Heart left ventricle (tissue), 16 donors: ENCODE data around the gene LYSMD3. TPM values are rescaled to one million over a fixed set of nuclear protein-coding genes. Genes with fewer than 3 reads are reported as not detected.

Experiments
- ATAC-seq, 4 donors: fragments of 200-7000 bp; cut with Tn5 transposase; one replicate each; pipeline ENCODE4 v1.9.1; 2020 to 2022; ENCODE audit warnings: moderate library complexity in 4 of 4, mild to moderate bottlenecking in 3 of 4, moderate number of reproducible peaks in 1 of 4
- DNase-seq, 5 donors: peaks; one replicate each; pipeline ENCODE4 v3.0.0-alpha.2; 2020
- H3K27ac ChIP-seq, 12 donors: fragments of 200-600 bp; sonication (generic) in 4 of 12; one replicate each; pipeline versions ENCODE4 v1.5.0 to v1.8.0; 2016 to 2022; ENCODE audit warnings: mild to moderate bottlenecking in 2 of 12
- H3K27me3 ChIP-seq, 9 donors: fragments of 200-600 bp; sonication (generic) in 2 of 9; one replicate each; pipeline versions ENCODE4 v1.5.1 to v1.8.0; 2016 to 2022; ENCODE audit warnings: mild to moderate bottlenecking in 3 of 9
- H3K36me3 ChIP-seq, 9 donors: fragments of 200-600 bp; sonication (generic) in 2 of 9; one replicate each; pipeline versions ENCODE4 v1.5.0 to v1.8.0; 2018 to 2022; ENCODE audit warnings: mild to moderate bottlenecking in 2 of 9
- H3K4me1 ChIP-seq, 12 donors: fragments of 200-600 bp; sonication (generic) in 4 of 12; one replicate each; pipeline versions ENCODE4 v1.5.0 to v1.8.0; 2016 to 2022; ENCODE audit warnings: mild to moderate bottlenecking in 3 of 12
- H3K4me3 ChIP-seq, 12 donors: fragments of 200-600 bp; sonication (generic) in 4 of 12; one replicate each; pipeline versions ENCODE4 v1.5.0 to v1.8.0; 2017 to 2022; ENCODE audit warnings: mild to moderate bottlenecking in 9 of 12, moderate library complexity in 4 of 12
- H3K9me3 ChIP-seq, 12 donors: fragments of 200-600 bp; sonication (generic) in 4 of 12; one replicate each; pipeline versions ENCODE4 v1.5.0 to v1.8.0; 2016 to 2022; ENCODE audit warnings: mild to moderate bottlenecking in 1 of 12
- POLR2A ChIP-seq, 2 donors: fragments of 450-650 bp; IDR thresholded peaks; one replicate each; pipeline ENCODE4 v1.6.1; 2017; ENCODE audit warnings: antibody characterized with exemption in 2 of 2, mild to moderate bottlenecking in 2 of 2, moderate library complexity in 2 of 2
- WGBS, 4 donors: extraction: QIAGEN DNeasy Blood & Tissue Kit in 2 of 4; methylation state at CpG; one replicate each; pipeline versions ENCODE4 v1.1.5 to v1.1.7; 2013 to 2018; 5-methylcytosine and 5-hydroxymethylcytosine counted together
- intact Hi-C, 10 donors: fragments of 100-400 bp; cut with DNase I; formaldehyde crosslinking; loops; one replicate each; pipeline versions ENCODE4 v1.11.1 to v1.14.2; 2022
- polyA plus RNA-seq, 2 donors: library from polyadenylated mRNA; stranded (reverse); fragments of 200-250 nt; gene quantifications; one replicate each; pipeline ENCODE4 v1.2.3, GENCODE V29; 2013
- total RNA-seq, 9 donors: library from RNA; depleted of rRNA in 2 of 9; stranded (reverse); fragments of >200 nt in 2 of 9; fragmentation: NEBNext Ultra II Directional in 3 of 9; extraction: Animal tissue kit (Norgen Biotek cat#: 25700) in 3 of 9; gene quantifications; one replicate each; pipeline versions ENCODE4 v1.1.0 to v1.2.4, GENCODE V29; 2016 to 2023
- TF ChIP-seq, protein P1 (sequence below), 12 donors: fragments of 200-600 bp; sonication (generic) in 4 of 12; IDR thresholded peaks; one replicate each; pipeline versions ENCODE4 v1.5.0 to v1.8.0; 2018 to 2022; ENCODE audit warnings: antibody characterized with exemption in 12 of 12, mild to moderate bottlenecking in 5 of 12
- donor health status: ischemic (EF 13 %, LVEDD 7.1; RV severe dilation, severe dysfunction).
- donor health status: healthy with polysubstance abuse.
- donor health status: DM: no; HTN: yes; CAD: no.
- donor health status: DM: no; HTN: no; CAD: no.
- donor health status: ischemic (EF 25% LVEDD 6.9; RV normal size, moderate dysfunction).
- donor health status: ischemic (EF 25% LVEDD 5.7; RV mildly dilated, moderate dysfunction).
- donor health status: healthy.
- donor health status: DM: yes; HTN: yes; CAD: no.
- donor health status: ischemic (EF 35%, LVEDD 5.7; RV mildly dilated, moderate dysfunction).
- donor health status: nonischemic (EF 11% LVEDD 7.7; RV severe dilation, severe dysfunction).
- donor health status: DM: yes; HTN: yes; CAD: no.
- donor health status: PGD.
- donor health status: ischemic (EF 29% LVEDD 5.4; RV normal size, mild dysfunction).
- donor health status: nonischemic (EF 23%, LVEDD 6.1; RV moderate dilation, normal function).

LYSMD3 gene
- total and polyA plus RNA-seq, 11 donors: 5.4 to 23.3 (median 18.4) TPM

DNA sequence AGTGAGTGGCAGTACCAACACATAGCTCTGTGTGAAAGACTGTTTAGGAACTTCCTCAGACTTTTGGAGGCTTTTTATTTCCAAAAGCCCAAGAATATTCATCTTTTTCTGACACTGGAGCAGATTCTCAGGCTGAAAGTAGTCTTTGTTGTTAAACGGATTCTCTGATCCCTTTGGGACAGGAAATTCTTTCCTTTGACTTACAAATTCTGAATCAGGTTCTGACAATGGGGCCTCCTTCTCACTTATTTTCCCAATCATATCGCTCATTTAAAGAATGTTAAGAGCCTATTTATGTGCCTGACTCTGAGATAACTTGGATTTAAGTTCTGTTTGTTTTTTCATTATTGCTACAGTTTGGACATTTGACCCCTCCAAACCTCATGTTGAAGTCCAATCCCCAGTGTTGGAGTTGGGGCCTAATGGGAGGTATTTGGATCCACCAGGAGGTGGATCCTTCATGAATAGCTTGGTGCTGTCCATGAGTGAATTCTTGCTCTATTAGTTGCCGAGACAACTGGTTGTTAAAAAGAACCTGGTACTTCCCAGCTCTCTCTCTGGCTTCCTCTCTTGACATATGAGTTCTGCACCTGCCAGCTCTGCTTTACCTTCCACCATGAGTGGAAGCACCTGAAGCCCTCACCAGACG lies 25.1 kb upstream of the LYSMD3 start:
- Histone ChIP-seq H3K4me3 (no peak overlapping the region), H3K27ac (no peak overlapping the region), H3K4me1 (peaks cover 0 to 14% (median 7%) of the 10 kb centered on the region in 12 donors), H3K27me3 (peaks cover 7 to 64% (median 23%) of the 10 kb centered on the region in 9 donors), H3K36me3 (no peaks in the 10 kb centered on the region), H3K9me3 (no peaks in the 10 kb centered on the region)
- intact Hi-C loops: no loop called here
- no peak for ATAC-seq
- DNase-seq: no peak
- 67 to 76% (median 68%) methylated on average over 4 of the region's 4 CpGs for WGBS, 4 donors
- TF ChIP-seq, protein P1, sequence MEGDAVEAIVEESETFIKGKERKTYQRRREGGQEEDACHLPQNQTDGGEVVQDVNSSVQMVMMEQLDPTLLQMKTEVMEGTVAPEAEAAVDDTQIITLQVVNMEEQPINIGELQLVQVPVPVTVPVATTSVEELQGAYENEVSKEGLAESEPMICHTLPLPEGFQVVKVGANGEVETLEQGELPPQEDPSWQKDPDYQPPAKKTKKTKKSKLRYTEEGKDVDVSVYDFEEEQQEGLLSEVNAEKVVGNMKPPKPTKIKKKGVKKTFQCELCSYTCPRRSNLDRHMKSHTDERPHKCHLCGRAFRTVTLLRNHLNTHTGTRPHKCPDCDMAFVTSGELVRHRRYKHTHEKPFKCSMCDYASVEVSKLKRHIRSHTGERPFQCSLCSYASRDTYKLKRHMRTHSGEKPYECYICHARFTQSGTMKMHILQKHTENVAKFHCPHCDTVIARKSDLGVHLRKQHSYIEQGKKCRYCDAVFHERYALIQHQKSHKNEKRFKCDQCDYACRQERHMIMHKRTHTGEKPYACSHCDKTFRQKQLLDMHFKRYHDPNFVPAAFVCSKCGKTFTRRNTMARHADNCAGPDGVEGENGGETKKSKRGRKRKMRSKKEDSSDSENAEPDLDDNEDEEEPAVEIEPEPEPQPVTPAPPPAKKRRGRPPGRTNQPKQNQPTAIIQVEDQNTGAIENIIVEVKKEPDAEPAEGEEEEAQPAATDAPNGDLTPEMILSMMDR (IDR thresholded peaks at IDR 0.05): no peak
- no peak for TF ChIP-seq POLR2A (IDR thresholded peaks at IDR 0.05)

DNA sequence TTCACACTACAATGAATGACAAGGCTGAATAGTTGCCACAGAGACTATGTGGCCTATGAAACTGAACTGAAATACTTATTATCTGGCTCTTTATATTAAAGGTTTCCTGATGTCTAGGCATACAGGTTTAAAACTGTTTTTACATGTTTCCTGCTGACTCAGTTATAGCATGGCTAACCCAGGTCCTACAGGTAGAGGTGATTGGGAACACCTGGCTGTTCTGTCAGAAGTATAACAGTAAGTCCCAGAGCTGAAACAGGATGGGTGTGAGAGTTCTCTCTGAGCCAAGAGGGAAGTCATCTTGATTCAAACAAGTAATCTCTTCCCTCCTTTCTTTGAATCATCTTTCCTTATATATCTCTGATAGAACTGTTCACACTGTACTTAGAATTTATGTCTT lies 24.3 kb upstream of the LYSMD3 start:
- peaks cover 4 to 57% (median 16%) of the 10 kb centered on the region in 9 donors for H3K27me3 ChIP-seq
- ATAC-seq: no peak
- DNase-seq: no peak
- no peaks in the 10 kb centered on the region for H3K9me3 ChIP-seq
- H3K27ac ChIP-seq: no peak overlapping the region
- H3K4me1 ChIP-seq: peaks cover 0 to 11% (median 6%) of the 10 kb centered on the region in 12 donors
- TF ChIP-seq, protein P1 (IDR thresholded peaks at IDR 0.05): no peak
- TF ChIP-seq POLR2A (IDR thresholded peaks at IDR 0.05): no peak
- H3K36me3 ChIP-seq: no peaks in the 10 kb centered on the region
- H3K4me3 ChIP-seq: no peak overlapping the region
- intact Hi-C loops: no loop called here

DNA sequence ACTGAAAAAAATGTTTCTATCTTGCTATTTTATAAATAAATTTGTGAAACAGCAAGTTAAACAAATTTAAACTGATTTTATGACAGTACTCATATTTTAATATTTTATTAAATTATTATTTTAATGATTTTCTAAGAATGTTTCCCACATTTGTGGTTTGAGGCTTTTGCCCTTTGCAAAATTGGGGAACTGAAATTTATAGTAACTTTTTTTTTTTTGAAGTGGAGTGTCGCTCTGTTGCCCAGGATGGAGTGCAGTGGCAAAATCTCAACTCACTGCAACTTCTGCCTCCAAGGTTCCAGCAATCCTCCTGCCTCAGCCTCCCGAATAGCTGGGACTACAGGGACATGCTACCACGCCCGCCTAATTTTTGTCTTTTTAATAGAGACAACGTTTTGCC lies 22.0 kb upstream of the LYSMD3 start:
- Histone ChIP-seq H3K4me3 (no peak overlapping the region), H3K27me3 (peaks cover 0 to 44% (median 2%) of the 10 kb centered on the region in 9 donors), H3K4me1 (no peaks in the 10 kb centered on the region), H3K36me3 (no peaks in the 10 kb centered on the region), H3K9me3 (no peaks in the 10 kb centered on the region), H3K27ac (no peak overlapping the region)
- intact Hi-C loops: no loop called here
- 80 to 87% (median 83%) methylated on average over 5 of the region's 5 CpGs for WGBS, 4 donors
- DNase-seq: no peak
- ATAC-seq: no peak
- TF ChIP-seq POLR2A (IDR thresholded peaks at IDR 0.05): no peak
- TF ChIP-seq, protein P1 (IDR thresholded peaks at IDR 0.05): no peak

DNA sequence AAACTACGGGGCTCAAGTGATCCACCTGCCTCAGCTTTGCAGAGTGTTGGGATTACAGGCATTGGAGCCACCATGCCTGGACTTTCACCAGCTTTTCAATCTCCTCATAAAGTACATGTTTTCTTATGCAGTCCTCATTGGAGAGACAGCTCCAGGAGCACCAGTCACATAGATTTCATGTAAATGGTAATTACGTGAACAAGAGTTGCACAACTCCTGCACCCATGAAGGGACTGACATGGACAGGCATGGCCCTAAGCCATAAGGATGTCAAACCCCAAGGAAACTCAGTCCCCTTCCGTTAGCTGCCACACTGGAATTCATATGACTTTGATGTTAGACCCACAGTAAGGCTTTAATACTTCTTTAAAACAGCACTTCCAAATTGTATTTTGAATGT lies 21.6 kb upstream of the LYSMD3 start:
- intact Hi-C loops: no loop called here
- Histone ChIP-seq H3K4me1 (no peaks in the 10 kb centered on the region), H3K9me3 (no peaks in the 10 kb centered on the region), H3K27ac (no peak overlapping the region), H3K27me3 (peaks cover 0 to 41% (median 0%) of the 10 kb centered on the region in 9 donors), H3K36me3 (no peaks in the 10 kb centered on the region), H3K4me3 (no peak overlapping the region)
- TF ChIP-seq POLR2A (IDR thresholded peaks at IDR 0.05): no peak
- TF ChIP-seq, protein P1 (IDR thresholded peaks at IDR 0.05): no peak
- 79 to 88% (median 80%) methylated on average over 3 of the region's 3 CpGs for WGBS, 4 donors
- DNase-seq: no peak
- no peak for ATAC-seq
